H1 (cell line): Measurements from ENCODE around the gene CACNA2D1. TPM values are rescaled to one million over a fixed set of nuclear protein-coding genes. Genes with fewer than 3 reads are reported as not detected.
A peak's percentile ranks its signal among the peaks of the same experiment; 100 is the strongest.

Source experiments
- BRCA1 ChIP-seq: IDR thresholded peaks from 2 replicates; pipeline ENCODE4 v1.6.1; 2012; ENCODE audit warnings: low read depth, low read length, improper control_type of control experiment
- RAD21 ChIP-seq, 2 experiments: IDR thresholded peaks in 1 of 2; conservative IDR thresholded peaks in 1 of 2; 2 replicates each; pipeline ENCODE4 v1.6.1; 2011; ENCODE audit warnings: low read depth in 2 of 2, low read length in 2 of 2, improper control_type of control experiment in 1 of 2, inconsistent platforms in 1 of 2, mild to moderate bottlenecking in 1 of 2, moderate library complexity in 1 of 2
- polyA plus RNA-seq, 7 experiments: library from polyadenylated mRNA; depleted of rRNA in 3 of 7; stranded (reverse) in 5 of 7; unstranded in 2 of 7; fragments of >200 nt in 5 of 7; fragments of 200-250 nt in 2 of 7; gene quantifications; 1 replicate in 5 of 7; 2 replicates in 1 of 7; 4 replicates in 1 of 7; pipeline versions ENCODE4 v1.2.1 to v1.2.3, GENCODE V29; 2011 to 2013; ENCODE audit warnings: missing spikeins in 2 of 7, mixed read lengths in 2 of 7
- total RNA-seq: library from RNA; stranded (reverse); fragmentation: NEBNext Ultra II Directional; extraction: Animal tissue kit (Norgen Biotek cat#: 25700); gene quantifications from 2 replicates; pipeline ENCODE4 v1.2.1, GENCODE V29; 2021

CACNA2D1 gene
- total and polyA plus RNA-seq, 2 of the 8 experiments (the other 6 are each of a cell fraction or from before 2014, with no cell fraction given), result 4.3 to 27.3 TPM

DNA sequence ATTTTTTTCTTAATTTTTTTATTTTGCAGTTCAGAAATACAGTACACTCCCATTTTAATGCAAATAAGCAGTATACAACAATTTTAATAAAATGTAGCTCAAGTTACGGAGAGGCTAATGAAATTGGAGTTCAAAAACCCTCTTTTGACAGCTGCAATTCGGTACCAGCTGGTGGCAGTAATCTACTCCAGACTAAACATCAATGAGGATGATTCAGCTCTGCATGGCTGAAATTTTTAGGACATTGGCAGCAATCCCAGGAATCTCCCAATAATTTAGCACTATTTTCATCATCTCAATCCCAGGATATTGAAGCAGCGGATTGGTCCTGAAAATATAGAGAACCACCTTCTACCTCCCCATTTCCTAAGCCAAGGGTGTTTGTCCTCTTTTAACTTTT, 278.8 kb downstream of the CACNA2D1 start (continued):
- TF ChIP-seq BRCA1, result no peak
- TF ChIP-seq RAD21 (IDR thresholded peaks at IDR 0.05 in 1 of 2, conservative IDR thresholded peaks at IDR 0.05 in 1 of 2; ENCODE audit: low read depth in 2 of 2, low read length in 2 of 2), result peak; percentile 43 to 51; a peak in 3 of 4 replicates
